ENCODE results near the gene RSAD1. TPM values are rescaled to one million over a fixed set of nuclear protein-coding genes. Genes with fewer than 3 reads are reported as not detected.

The RSAD1 gene
- total RNA-seq, 4 donors from 2014 or later, result 10.7 to 26.3 (median 21.3) TPM

- no peak for ATAC-seq
- TF ChIP-seq POLR2A (IDR thresholded peaks at IDR 0.05), result no peak
- TF ChIP-seq CTCF (IDR thresholded peaks at IDR 0.05), result no peak
- TF ChIP-seq POLR2AphosphoS5 (IDR thresholded peaks at IDR 0.05), result no peak
- TF ChIP-seq EP300 (IDR thresholded peaks at IDR 0.05), result no peak
- Histone ChIP-seq H3K36me3 (peaks cover 0 to 43% of the 10 kb centered on the region in 2 donors), H3K27me3 (peaks cover 15% of the 10 kb centered on the region), H3K9me3 (no peaks in the 10 kb centered on the region), H3K4me1 (no peaks in the 10 kb centered on the region), H3K27ac (no peak overlapping the region), H3K4me3 (no peak overlapping the region)
- WGBS, 2 donors (ENCODE audit: low coverage in 1 of 2), result 86% methylated on average over 2 of the region's 9 CpGs; no CpG with 5 or more reads in 1 of the 2 donors
Observed at GRCh38 chr17:50462446-50462845, 16.2 kb upstream of the RSAD1 start.

- Histone ChIP-seq H3K27ac (no peak overlapping the region), H3K27me3 (peaks cover 32% of the 10 kb centered on the region), H3K9me3 (no peaks in the 10 kb centered on the region), H3K36me3 (peaks cover 0 to 43% of the 10 kb centered on the region in 2 donors), H3K4me3 (no peak overlapping the region), H3K4me1 (peaks cover 0 to 12% (median 10%) of the 10 kb centered on the region in 3 donors)
- ATAC-seq, result no peak
- TF ChIP-seq POLR2A (IDR thresholded peaks at IDR 0.05), result no peak
- TF ChIP-seq CTCF (IDR thresholded peaks at IDR 0.05), result no peak
- no peak for TF ChIP-seq EP300 (IDR thresholded peaks at IDR 0.05)
- no peak for TF ChIP-seq POLR2AphosphoS5 (IDR thresholded peaks at IDR 0.05)
- WGBS, 2 donors (ENCODE audit: low coverage in 1 of 2), result 83 to 100% methylated on average over 2 of the region's 3 CpGs
Observed at GRCh38 chr17:50464121-50464520, 14.5 kb upstream of the RSAD1 start.

GRCh38 chr17:50464736-50465135 lies 13.9 kb upstream of the RSAD1 start:
- peaks cover 0 to 43% of the 10 kb centered on the region in 2 donors for H3K36me3 ChIP-seq

GRCh38 chr17:50465171-50465570 lies 13.5 kb upstream of the RSAD1 start:
- WGBS, 2 donors (ENCODE audit: low coverage in 1 of 2), result no CpG with 5 or more reads among the region's 6 CpGs
- ATAC-seq, result no peak
- H3K4me3 ChIP-seq, result no peak overlapping the region
- H3K36me3 ChIP-seq, result peaks cover 0 to 43% of the 10 kb centered on the region in 2 donors
- no peak overlapping the region for H3K27ac ChIP-seq
- no peaks in the 10 kb centered on the region for H3K9me3 ChIP-seq
- H3K4me1 ChIP-seq, result peaks cover 0 to 18% (median 12%) of the 10 kb centered on the region in 3 donors
- peaks cover 39% of the 10 kb centered on the region for H3K27me3 ChIP-seq
- TF ChIP-seq CTCF (IDR thresholded peaks at IDR 0.05), result no peak
- TF ChIP-seq EP300 (IDR thresholded peaks at IDR 0.05), result no peak
- no peak for TF ChIP-seq POLR2A (IDR thresholded peaks at IDR 0.05)
- TF ChIP-seq POLR2AphosphoS5 (IDR thresholded peaks at IDR 0.05), result no peak

More at GRCh38 chr17:50464736-50465135, 13.9 kb upstream of the RSAD1 start:
- ATAC-seq, result no peak
- 77% methylated on average over 3 of the region's 4 CpGs; no CpG with 5 or more reads in 1 of the 2 donors for WGBS, 2 donors (ENCODE audit: low coverage in 1 of 2)
- Histone ChIP-seq H3K27me3 (peaks cover 38% of the 10 kb centered on the region), H3K9me3 (no peaks in the 10 kb centered on the region), H3K27ac (no peak overlapping the region), H3K4me3 (no peak overlapping the region), H3K4me1 (peaks cover 0 to 18% (median 12%) of the 10 kb centered on the region in 3 donors)
- TF ChIP-seq POLR2AphosphoS5 (IDR thresholded peaks at IDR 0.05) (no peak), CTCF (IDR thresholded peaks at IDR 0.05) (no peak), EP300 (IDR thresholded peaks at IDR 0.05) (no peak), POLR2A (IDR thresholded peaks at IDR 0.05) (no peak)

GRCh38 chr17:50465635-50466034 lies 13.0 kb upstream of the RSAD1 start:
- Histone ChIP-seq H3K36me3 (peaks cover 0 to 42% of the 10 kb centered on the region in 2 donors), H3K27ac (no peak overlapping the region), H3K4me1 (peaks cover 0 to 18% (median 12%) of the 10 kb centered on the region in 3 donors), H3K4me3 (no peak overlapping the region), H3K27me3 (peaks cover 39% of the 10 kb centered on the region), H3K9me3 (no peaks in the 10 kb centered on the region)
- 68 to 95% methylated on average over 5 to 9 of the region's 9 CpGs for WGBS, 2 donors (ENCODE audit: low coverage in 1 of 2)
- ATAC-seq, result no peak
- no peak for TF ChIP-seq POLR2AphosphoS5 (IDR thresholded peaks at IDR 0.05)
- no peak for TF ChIP-seq EP300 (IDR thresholded peaks at IDR 0.05)
- no peak for TF ChIP-seq CTCF (IDR thresholded peaks at IDR 0.05)
- TF ChIP-seq POLR2A (IDR thresholded peaks at IDR 0.05), result no peak

All from gastroesophageal sphincter (tissue), 4 donors.